BE2C (cell line): ENCODE results near the gene GPI.
"Not testable (repeated sequence)": the region's sequence is repeated elsewhere in the genome, so short reads cannot be mapped to it uniquely, and the experiment has no call there.

ENCODE experiments used
- DNase-seq: peaks from one replicate; pipeline ENCODE4 v3.0.0-alpha.2; 2020
- H3K27me3 ChIP-seq: fragments of 250-450 bp; sonication (Bioruptor Pico); 2 replicates; pipeline ENCODE4 v1.5.1; 2020; ENCODE audit warnings: mild to moderate bottlenecking
- H3K36me3 ChIP-seq: fragments of 250-450 bp; sonication (Bioruptor Pico); 2 replicates; pipeline ENCODE4 v1.5.1; 2020; ENCODE audit warnings: mild to moderate bottlenecking
- H3K4me1 ChIP-seq: fragments of 250-450 bp; sonication (Bioruptor Pico); 2 replicates; pipeline ENCODE4 v1.5.1; 2020
- H3K4me3 ChIP-seq: 2 replicates; pipeline ENCODE4 v1.5.1; 2011; ENCODE audit warnings: low read depth, low read length
- H3K9me3 ChIP-seq: fragments of 250-450 bp; sonication (Bioruptor Pico); 2 replicates; pipeline ENCODE4 v1.5.1; 2020
- CTCF ChIP-seq: IDR thresholded peaks from 2 replicates; pipeline ENCODE4 v1.5.1; 2012; ENCODE audit warnings: mild to moderate bottlenecking, low read depth, low read length

GPI gene

GRCh38 chr19:34368338-34368737 is 3.3 kb downstream of the GPI start:
- H3K36me3 ChIP-seq: peaks cover 65% of the 10 kb centered on the region
- H3K9me3 ChIP-seq: no peaks in the 10 kb centered on the region
- DNase-seq: no peak
- TF ChIP-seq CTCF: no peak
- peaks cover 7% of the 10 kb centered on the region for H3K4me1 ChIP-seq
- peak overlapping the region; percentile 81 for H3K4me3 ChIP-seq
- H3K27me3 ChIP-seq: no peaks in the 10 kb centered on the region

DNA sequence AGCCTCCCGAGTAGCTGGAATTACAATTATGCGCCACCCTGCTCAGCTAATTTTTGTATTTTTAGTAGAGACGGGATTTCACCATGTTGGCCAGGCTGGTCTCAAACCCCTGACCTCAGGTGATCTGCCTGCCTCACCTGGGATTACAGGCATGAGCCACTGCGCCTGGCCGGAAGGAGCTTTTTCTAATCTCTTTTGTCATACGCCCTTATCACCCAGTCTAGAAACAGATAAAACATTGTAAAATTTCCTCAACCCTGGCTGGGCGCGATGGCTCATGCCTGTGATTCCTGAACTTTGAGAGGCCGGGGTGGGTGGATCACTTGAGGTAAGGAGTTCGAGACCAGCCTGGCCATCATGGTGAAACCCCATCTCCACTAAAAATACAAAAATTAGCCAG is 4.2 kb downstream of the GPI start:
- H3K27me3 ChIP-seq, H3K9me3 ChIP-seq, DNase-seq, H3K4me3 ChIP-seq, H3K4me1 ChIP-seq: not testable (repeated sequence)
- H3K36me3 ChIP-seq: peaks cover 67% of the 10 kb centered on the region

- Histone ChIP-seq H3K4me1 (peaks cover 7% of the 10 kb centered on the region), H3K9me3 (no peaks in the 10 kb centered on the region), H3K36me3 (peaks cover 76% of the 10 kb centered on the region), H3K4me3 (no peak overlapping the region), H3K27me3 (no peaks in the 10 kb centered on the region)
- no peak for TF ChIP-seq CTCF
- no peak for DNase-seq
Measured at GRCh38 chr19:34370117-34370516, 5.1 kb downstream of the GPI start.

DNA sequence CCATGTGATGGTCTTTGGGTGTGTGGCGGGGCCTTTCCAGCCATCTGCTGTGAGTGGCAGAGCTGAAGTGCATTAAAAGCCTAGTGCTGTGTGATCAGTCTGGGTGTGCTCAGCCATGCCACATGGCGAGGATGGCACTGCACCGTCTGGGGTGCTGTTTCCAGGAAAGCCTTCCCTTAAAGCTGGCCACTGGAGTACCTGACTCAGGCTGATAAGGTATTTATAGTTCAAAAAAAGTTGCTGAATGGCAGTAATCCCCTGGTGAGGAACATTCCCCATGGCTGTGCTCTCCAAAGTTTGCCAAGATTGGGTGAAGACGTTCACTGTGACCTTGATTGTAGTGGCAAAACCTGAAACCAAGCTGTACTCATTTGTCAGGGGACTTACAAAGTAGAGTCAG is 6.0 kb downstream of the GPI start:
- no peak for DNase-seq
- Histone ChIP-seq H3K36me3 (peaks cover 85% of the 10 kb centered on the region), H3K4me1 (peaks cover 7% of the 10 kb centered on the region)

DNA sequence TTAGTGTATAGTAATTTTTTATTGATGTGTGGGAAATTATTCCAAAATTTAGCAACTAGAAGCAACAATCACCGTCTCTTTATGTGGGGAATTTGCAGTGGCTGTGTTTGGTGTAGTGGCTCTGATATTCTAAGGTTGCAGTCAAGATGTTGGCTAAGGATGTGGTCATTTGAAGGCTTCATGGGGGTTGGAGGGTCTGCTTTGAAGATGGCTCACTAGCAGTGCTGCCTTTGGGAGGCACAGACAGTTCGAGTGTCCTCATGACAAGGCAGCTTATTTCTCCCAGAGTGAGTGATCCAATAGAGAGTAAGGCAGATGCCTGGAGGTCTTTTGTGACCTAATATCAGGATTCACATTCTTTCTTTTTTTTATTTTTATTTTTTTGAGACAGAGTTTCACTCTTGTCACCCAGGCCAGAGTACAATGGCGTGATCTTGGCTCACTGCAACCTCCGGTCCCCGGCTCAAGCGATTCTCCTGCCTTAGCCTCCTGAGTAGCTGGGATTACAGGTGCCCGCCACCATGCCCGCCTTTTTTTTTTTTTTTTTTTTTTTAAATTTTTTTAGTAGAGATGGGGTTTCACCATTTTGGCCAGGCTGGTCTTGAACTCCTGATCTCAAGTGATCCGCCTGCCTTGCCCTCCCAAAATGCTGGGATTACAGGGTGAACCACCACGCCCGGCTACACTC is 8.7 kb downstream of the GPI start:
- Histone ChIP-seq H3K4me3 (no peak overlapping the region), H3K27me3 (no peaks in the 10 kb centered on the region), H3K4me1 (no peaks in the 10 kb centered on the region), H3K9me3 (no peaks in the 10 kb centered on the region), H3K36me3 (peaks cover 77% of the 10 kb centered on the region)
- TF ChIP-seq CTCF: no peak
- DNase-seq: no peak

More for the DNA sequence above, 6.0 kb downstream of the GPI start:
- Histone ChIP-seq H3K27me3 (no peaks in the 10 kb centered on the region), H3K4me3 (no peak overlapping the region), H3K9me3 (no peaks in the 10 kb centered on the region)
- TF ChIP-seq CTCF: no peak

GRCh38 chr19:34375598-34375997 is 10.6 kb downstream of the GPI start:
- DNase-seq: no peak
- Histone ChIP-seq H3K4me1 (no peaks in the 10 kb centered on the region), H3K4me3 (no peak overlapping the region), H3K36me3 (peaks cover 76% of the 10 kb centered on the region), H3K9me3 (no peaks in the 10 kb centered on the region), H3K27me3 (no peaks in the 10 kb centered on the region)
- TF ChIP-seq CTCF: no peak
